Left ventricle myocardium superior (tissue), 1 donor: ENCODE results near the gene SMIM1. TPM values are rescaled to one million over a fixed set of nuclear protein-coding genes. Genes with fewer than 3 reads are reported as not detected.
"Not testable (repeated sequence)": the region's sequence is repeated elsewhere in the genome, so short reads cannot be mapped to it uniquely, and the experiment has no call there.

ENCODE experiments used
- ATAC-seq: fragments of 200-7000 bp; cut with Tn5 transposase; one replicate; pipeline ENCODE4 v1.9.1; 2020; ENCODE audit warnings: mild to moderate bottlenecking, moderate library complexity
- DNase-seq: peaks from one replicate; pipeline ENCODE4 v3.0.0-alpha.2; 2020
- intact Hi-C: fragments of 100-400 bp; cut with micrococcal nuclease; formaldehyde crosslinking; loops from one replicate; pipeline ENCODE4 v1.11.0; 2022
- long read RNA-seq: library from polyadenylated mRNA; unstranded; transcript quantifications from one replicate; pipeline ENCODE4 v2.0.0, GENCODE V29; 2021
- total RNA-seq: library from RNA; stranded (reverse); fragmentation: NEBNext Ultra II Directional; extraction: Animal tissue kit (Norgen Biotek cat#: 25700); gene quantifications from one replicate; pipeline ENCODE4 v1.2.1, GENCODE V29; 2021
- donor health status: DM: no; HTN: yes; CAD: no; lungs with severe emphysema.

The SMIM1 gene
- 15.3 TPM for total RNA-seq
- long read RNA-seq, partial matches to known transcripts: 1 of 5 reads
- long read RNA-seq, other reads (novel, unspliced or antisense): 0 of 5 reads

GRCh38 chr1:3772715-3773571 is at the start of gene SMIM1:
Gene SMIM1 (plus strand): TSS chr1:3772749. CDS start chr1:3775374, 2,625 bp downstream.
- peak; percentile 1 for ATAC-seq
- DNase-seq: no peak

DNA sequence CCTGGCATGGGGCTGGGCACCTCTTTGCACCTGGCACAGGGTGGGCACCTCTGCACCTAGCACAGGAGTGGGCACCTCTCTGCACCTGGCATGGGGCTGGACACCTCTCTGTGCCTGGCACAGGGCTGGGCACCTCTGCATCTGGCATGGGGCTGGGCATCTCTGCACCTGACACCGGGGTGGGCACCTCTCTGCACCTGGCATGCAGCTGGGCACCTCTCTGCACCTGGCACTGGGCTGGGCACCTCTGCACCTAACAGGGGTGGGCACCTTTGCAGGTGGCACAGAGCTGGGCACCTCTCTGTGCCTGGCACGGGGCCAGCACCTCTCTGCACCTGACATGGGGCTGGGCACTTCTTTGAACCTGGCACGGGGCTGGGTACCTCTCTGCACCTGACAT is 49.7 kb upstream of the SMIM1 start:
- no peak for ATAC-seq
- intact Hi-C loops: no loop called here

More at GRCh38 chr1:3772715-3773571, at the start of gene SMIM1:
- intact Hi-C loops: no loop called here

GRCh38 chr1:3724416-3725030 is 48.0 kb upstream of the SMIM1 start:
- intact Hi-C loops: not testable (repeated sequence)
- peak; percentile 82 for DNase-seq
- ATAC-seq: peak; percentile 63

More for the DNA sequence above, 49.7 kb upstream of the SMIM1 start:
- no peak for DNase-seq

GRCh38 chr1:3725366-3725765 is 47.2 kb upstream of the SMIM1 start:
- intact Hi-C loops: no loop called here
- DNase-seq: no peak
- no peak for ATAC-seq

- intact Hi-C loops: no loop called here
- ATAC-seq: peak; percentile 47
- no peak for DNase-seq
These were observed 45.3 kb upstream of the SMIM1 start for GRCh38 chr1:3727042-3727824.

- ATAC-seq: no peak
- intact Hi-C loops: no loop called here
- DNase-seq: no peak
These were observed 44.4 kb upstream of the SMIM1 start for GRCh38 chr1:3727825-3728776.

DNA sequence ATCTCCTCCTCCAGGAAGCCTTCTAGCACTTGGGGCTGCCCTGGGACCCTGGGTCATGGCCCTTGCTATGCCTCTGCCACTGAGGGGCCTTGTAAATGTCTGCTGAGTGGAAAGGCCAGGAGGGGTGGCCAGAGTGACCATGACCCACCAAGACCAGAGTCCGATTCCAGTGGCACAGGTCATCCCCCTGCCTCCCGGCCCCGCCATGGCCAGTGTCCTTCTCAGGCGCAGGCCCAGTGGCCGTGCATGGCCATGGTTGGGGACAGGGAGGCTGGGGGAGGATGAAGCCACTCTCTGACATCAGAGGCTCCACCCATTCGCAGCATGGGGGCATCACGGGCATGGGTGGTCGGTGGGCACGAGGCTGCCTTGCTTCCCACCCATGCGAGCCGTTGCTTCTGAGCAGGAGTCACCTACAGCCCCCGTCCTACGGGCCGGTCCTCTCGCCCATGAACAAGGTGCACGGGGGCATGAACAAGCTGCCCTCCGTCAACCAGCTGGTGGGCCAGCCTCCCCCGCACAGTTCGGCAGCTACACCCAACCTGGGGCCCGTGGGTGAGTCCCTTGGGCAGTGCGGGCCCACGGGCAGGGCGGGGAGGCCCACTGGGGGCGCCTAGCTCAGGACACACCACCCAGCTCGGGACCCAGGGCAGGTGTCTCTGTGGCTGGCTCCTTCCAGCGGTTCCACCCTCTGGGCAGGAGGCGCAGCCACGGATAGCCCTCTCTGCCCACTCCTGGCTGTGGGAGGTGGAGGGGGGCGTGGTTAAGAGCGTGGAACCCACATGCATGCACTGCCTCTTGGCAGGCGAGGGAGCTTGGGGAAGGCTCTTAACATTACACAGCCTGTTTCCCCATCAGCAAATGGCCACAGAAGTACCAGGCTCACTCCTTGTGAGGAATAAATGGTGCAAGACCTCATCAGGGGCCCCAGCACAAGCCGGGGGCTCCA is 42.7 kb upstream of the SMIM1 start:
- DNase-seq (no peak), ATAC-seq (no peak)
- intact Hi-C loops: no loop called here

GRCh38 chr1:3730543-3731247 is 41.9 kb upstream of the SMIM1 start:
- DNase-seq (no peak), ATAC-seq (no peak)

GRCh38 chr1:3731583-3732433 is 40.7 kb upstream of the SMIM1 start:
- ATAC-seq (peak; percentile 3), DNase-seq (no peak)
- intact Hi-C loops: no loop called here

More at GRCh38 chr1:3730543-3731247, 41.9 kb upstream of the SMIM1 start:
- intact Hi-C loops: no loop called here

- DNase-seq (no peak), ATAC-seq (no peak)
- intact Hi-C loops: no loop called here
These were observed 40.0 kb upstream of the SMIM1 start for GRCh38 chr1:3732434-3733093.

DNA sequence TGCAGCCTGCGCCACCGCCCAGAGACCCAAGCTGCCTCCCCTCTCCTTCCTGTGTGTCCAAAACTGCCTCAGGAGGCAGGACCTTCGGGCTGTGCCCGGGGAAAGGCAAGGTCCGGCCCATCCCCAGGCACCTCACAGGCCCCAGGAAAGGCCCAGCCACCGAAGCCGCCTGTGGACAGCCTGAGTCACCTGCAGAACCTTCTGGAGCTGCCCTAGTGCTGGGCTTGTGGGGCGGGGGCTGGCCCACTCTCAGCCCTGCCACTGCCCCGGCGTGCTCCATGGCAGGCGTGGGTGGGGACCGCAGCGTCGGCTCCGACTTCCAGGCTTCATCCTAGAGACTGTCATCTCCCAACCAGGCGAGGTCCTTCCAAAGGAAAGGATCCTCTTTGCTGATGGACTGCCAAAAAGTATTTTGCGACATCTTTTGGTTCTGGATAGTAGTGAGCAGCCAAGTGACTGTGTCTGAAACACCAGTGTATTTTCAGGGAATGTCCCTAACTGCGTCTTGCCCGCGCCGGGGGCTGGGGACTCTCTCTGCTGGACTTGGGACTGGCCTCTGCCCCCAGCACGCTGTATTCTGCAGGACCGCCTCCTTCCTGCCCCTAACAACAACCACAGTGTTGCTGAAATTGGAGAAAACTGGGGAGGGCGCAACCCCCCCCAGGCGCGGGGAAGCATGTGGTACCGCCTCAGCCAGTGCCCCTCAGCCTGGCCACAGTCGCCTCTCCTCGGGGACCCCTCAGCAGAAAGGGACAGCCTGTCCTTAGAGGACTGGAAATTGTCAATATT is 39.3 kb upstream of the SMIM1 start:
- ATAC-seq (no peak), DNase-seq (no peak)
- intact Hi-C loops: no loop called here

DNA sequence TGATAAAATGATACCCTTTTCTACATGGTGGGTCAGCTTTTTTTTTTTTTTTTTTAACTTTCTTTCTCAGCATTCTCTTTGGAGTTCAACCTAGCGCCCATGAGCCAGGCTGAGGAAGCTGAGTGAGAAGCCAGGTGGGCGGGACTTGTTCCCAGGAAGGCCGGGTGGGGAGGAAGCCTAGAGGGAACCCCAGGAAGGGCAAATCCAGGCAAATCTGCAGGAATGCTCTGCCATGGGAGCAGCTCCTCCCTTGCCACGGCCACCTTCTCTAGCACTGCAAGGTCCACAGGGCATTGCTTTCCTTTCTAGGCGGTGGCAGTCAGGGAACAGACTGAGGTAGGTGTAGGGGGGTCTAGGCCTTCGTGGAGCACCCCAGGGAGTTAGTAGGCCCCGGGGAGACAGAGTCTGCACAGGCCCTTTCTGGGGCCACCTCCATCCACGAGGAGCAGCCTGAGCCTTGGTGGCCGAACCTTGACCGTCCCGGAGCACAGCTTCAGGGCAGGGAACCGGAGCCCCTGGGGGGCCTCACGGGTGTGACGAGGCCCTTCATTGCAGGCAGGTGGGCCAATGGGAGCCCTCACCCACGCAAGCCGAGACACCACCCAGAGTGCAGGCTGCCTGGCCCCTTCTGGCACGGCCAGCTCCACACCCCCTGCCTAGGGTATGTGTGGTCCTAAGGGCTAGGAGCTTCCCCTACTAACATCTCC is 38.5 kb upstream of the SMIM1 start:
- intact Hi-C loops: no loop called here
- ATAC-seq (no peak), DNase-seq (no peak)

DNA sequence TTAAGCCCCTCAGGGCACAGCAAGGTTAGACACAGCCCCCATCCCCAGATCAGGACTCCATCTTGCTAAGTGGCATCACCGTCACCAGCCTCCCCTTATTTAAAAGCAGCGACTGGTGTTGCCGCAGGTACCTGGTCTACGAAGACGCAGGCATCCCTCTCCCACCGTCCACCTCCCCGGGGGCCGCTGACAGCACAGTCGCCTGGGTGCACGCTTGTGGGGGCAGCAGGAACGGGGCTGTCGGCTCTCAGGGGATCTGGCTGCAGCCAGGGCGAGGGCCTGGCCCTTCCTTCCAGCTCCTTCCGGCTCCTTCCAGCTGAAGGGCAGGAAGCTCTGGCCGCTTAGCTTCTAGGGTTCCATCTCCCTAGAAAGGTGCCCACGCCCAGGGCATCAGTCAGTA is 37.9 kb upstream of the SMIM1 start:
- intact Hi-C loops: no loop called here
- DNase-seq: no peak
- ATAC-seq: no peak

GRCh38 chr1:3735027-3735681 is 37.4 kb upstream of the SMIM1 start:
- intact Hi-C loops: no loop called here
- peak; percentile 19 for ATAC-seq

More at GRCh38 chr1:3735027-3735681, 37.4 kb upstream of the SMIM1 start:
- DNase-seq: peak; percentile 29
